ENCODE results near the gene ARHGEF10L.

The ARHGEF10L gene

GRCh38 chr1:17746920-17747319 lies 207.4 kb downstream of the ARHGEF10L start:
- DNase-seq = no peak

All from activated naive CD4-positive, alpha-beta T cell treated with anti-CD3 and anti-CD28 coated beads, Interleukin-2, amount 50 U/mL, for 16 hours (primary cell).